Lower leg skin (tissue), 3 donors: Measurements from ENCODE around the gene CYTH1.

Experiments used
- POLR2A ChIP-seq, 2 donors: fragments of 450-650 bp; IDR thresholded peaks; one replicate each; pipeline ENCODE4 v1.6.1; 2016 to 2017; ENCODE audit warnings: antibody characterized with exemption in 2 of 2, mild to moderate bottlenecking in 1 of 2, moderate library complexity in 1 of 2
- TF ChIP-seq, protein P1 (sequence below), 3 donors: fragments of 450-650 bp; IDR thresholded peaks; one replicate each; pipeline ENCODE4 v1.5.1; 2016; ENCODE audit warnings: antibody characterized with exemption in 3 of 3, mild to moderate bottlenecking in 3 of 3, moderate library complexity in 2 of 3

DNA sequence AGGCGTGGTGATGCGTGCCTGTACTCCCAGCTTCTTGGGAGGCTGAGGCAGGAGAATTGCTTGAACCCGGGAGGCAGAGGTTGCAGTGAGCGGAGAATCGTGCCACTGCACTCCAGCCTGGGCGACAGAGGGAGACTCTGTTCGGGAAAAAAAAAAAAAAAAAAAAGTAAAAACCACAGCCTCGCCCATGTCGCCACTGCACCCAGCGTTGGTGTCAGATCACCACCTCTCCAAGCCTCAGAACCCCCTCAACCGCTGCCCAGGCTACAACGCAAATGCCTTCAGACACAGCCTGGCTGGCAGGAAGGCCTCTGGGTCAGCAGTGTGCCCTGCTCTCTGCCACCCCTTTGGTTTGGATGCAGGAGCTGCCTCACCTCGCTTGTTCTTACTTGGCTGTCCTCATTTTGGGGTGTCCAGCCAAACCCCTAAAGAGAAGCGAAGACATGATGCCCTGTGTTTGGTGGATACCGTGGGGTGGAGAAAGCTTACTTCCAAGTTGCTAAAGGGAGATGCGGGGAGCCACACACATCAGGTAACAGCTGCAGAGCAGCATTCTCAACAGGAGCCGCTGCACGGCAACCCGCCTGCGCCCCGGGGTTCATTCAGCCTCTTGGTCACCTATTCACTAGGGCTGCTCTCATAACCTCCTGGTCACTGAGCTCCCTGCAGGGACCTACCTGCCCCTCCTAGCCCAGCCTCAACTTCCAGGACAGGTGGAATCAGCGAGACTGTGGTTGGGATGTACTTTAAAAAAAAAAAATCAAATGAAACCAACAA, 13.0 kb upstream of the CYTH1 start:
- no peak for TF ChIP-seq POLR2A (IDR thresholded peaks at IDR 0.05)
- TF ChIP-seq, protein P1, sequence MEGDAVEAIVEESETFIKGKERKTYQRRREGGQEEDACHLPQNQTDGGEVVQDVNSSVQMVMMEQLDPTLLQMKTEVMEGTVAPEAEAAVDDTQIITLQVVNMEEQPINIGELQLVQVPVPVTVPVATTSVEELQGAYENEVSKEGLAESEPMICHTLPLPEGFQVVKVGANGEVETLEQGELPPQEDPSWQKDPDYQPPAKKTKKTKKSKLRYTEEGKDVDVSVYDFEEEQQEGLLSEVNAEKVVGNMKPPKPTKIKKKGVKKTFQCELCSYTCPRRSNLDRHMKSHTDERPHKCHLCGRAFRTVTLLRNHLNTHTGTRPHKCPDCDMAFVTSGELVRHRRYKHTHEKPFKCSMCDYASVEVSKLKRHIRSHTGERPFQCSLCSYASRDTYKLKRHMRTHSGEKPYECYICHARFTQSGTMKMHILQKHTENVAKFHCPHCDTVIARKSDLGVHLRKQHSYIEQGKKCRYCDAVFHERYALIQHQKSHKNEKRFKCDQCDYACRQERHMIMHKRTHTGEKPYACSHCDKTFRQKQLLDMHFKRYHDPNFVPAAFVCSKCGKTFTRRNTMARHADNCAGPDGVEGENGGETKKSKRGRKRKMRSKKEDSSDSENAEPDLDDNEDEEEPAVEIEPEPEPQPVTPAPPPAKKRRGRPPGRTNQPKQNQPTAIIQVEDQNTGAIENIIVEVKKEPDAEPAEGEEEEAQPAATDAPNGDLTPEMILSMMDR (IDR thresholded peaks at IDR 0.05): no peak
